Progenitor cell of endocrine pancreas (in vitro differentiated cells): Measurements from ENCODE around the gene VARS1. TPM values are rescaled to one million over a fixed set of nuclear protein-coding genes. Genes with fewer than 3 reads are reported as not detected.

Experiments
- DNase-seq: peaks from one replicate; pipeline ENCODE4 v3.0.0; 2021; ENCODE audit warnings: low spot score; ENCODE audit not compliant: unreplicated experiment
- H3K27ac Mint-ChIP-seq: 2 replicates; pipeline ENCODE4 v1.8.0; 2021; ENCODE audit warnings: mild to moderate bottlenecking, moderate library complexity, mixed read lengths
- H3K27me3 Mint-ChIP-seq: 2 replicates; pipeline ENCODE4 v1.8.0; 2021; ENCODE audit warnings: mixed read lengths
- H3K36me3 Mint-ChIP-seq: 2 replicates; pipeline ENCODE4 v1.8.0; 2022; ENCODE audit warnings: mixed read lengths; ENCODE audit not compliant: insufficient read depth
- H3K4me1 Mint-ChIP-seq: 2 replicates; pipeline ENCODE4 v1.8.0; 2021; ENCODE audit warnings: low read depth, mixed read lengths
- H3K4me3 Mint-ChIP-seq: 2 replicates; pipeline ENCODE4 v1.8.0; 2021; ENCODE audit warnings: low read depth, mild to moderate bottlenecking, moderate library complexity, mixed read lengths
- H3K9me3 Mint-ChIP-seq: 2 replicates; pipeline ENCODE4 v1.8.0; 2021; ENCODE audit warnings: low read depth, mixed read lengths
- CTCF ChIP-seq: fragments of 200-600 bp; sonication (generic); IDR thresholded peaks from one replicate; pipeline ENCODE4 v1.5.0; 2021; ENCODE audit warnings: antibody characterized with exemption, mild to moderate bottlenecking; ENCODE audit not compliant: unreplicated experiment
- total RNA-seq: library from RNA; stranded (reverse); gene quantifications from 2 replicates; pipeline ENCODE4 v1.2.1, GENCODE V29; 2021

Gene VARS1
- total RNA-seq, 1 donor from 2014 or later = 85.6 TPM

- TF ChIP-seq CTCF = no peak
- no peaks in the 10 kb centered on the region for H3K9me3 Mint-ChIP-seq
- H3K4me1 Mint-ChIP-seq = peaks cover 29% of the 10 kb centered on the region
- no peak for DNase-seq
- peaks cover 8% of the 10 kb centered on the region for H3K36me3 Mint-ChIP-seq
- H3K4me3 Mint-ChIP-seq = peak overlapping the region; percentile 94
- no peaks in the 10 kb centered on the region for H3K27me3 Mint-ChIP-seq
- H3K27ac Mint-ChIP-seq = no peak overlapping the region
These were observed 36.0 kb upstream of the VARS1 start for GRCh38 chr6:31831350-31832215.

- peak overlapping the region; percentile 90 for H3K27ac Mint-ChIP-seq
- TF ChIP-seq CTCF = no peak
- peaks cover 5% of the 10 kb centered on the region for H3K36me3 Mint-ChIP-seq
- peak overlapping the region; percentile 94 for H3K4me3 Mint-ChIP-seq
- DNase-seq = no peak
- no peaks in the 10 kb centered on the region for H3K27me3 Mint-ChIP-seq
- peaks cover 27% of the 10 kb centered on the region for H3K4me1 Mint-ChIP-seq
- no peaks in the 10 kb centered on the region for H3K9me3 Mint-ChIP-seq
These were observed 35.4 kb upstream of the VARS1 start for GRCh38 chr6:31830886-31831335.

- Mint-ChIP-seq H3K27me3 (no peaks in the 10 kb centered on the region), H3K4me3 (peak overlapping the region; percentile 94), H3K9me3 (no peaks in the 10 kb centered on the region), H3K4me1 (peaks cover 32% of the 10 kb centered on the region), H3K27ac (peak overlapping the region; percentile 90), H3K36me3 (peaks cover under 1% of the 10 kb centered on the region)
- TF ChIP-seq CTCF = peak; percentile 62
- DNase-seq = no peak
These were observed 34.2 kb upstream of the VARS1 start for GRCh38 chr6:31829633-31830283.

- no peaks in the 10 kb centered on the region for H3K36me3 Mint-ChIP-seq
- H3K4me3 Mint-ChIP-seq = peak within 1 kb of the TSS; percentile 91
- DNase-seq = peak; percentile 94
- peak within 1 kb of the TSS; percentile 97 for H3K27ac Mint-ChIP-seq
- H3K27me3 Mint-ChIP-seq = no peaks in the 10 kb centered on the region
- no peak for TF ChIP-seq CTCF
- peaks cover 39% of the 10 kb centered on the region for H3K4me1 Mint-ChIP-seq
- no peaks in the 10 kb centered on the region for H3K9me3 Mint-ChIP-seq
These were observed 31.9 kb upstream of the VARS1 start, which contains the start of gene HSPA1B for GRCh38 chr6:31827286-31828079. Gene HSPA1B, plus strand, starts transcription at chr6:31827738. Its CDS starts 213 bp downstream, at chr6:31827951.
